A673 (cell line): ENCODE results near the gene TSPAN11. TPM values are rescaled to one million over a fixed set of nuclear protein-coding genes. Genes with fewer than 3 reads are reported as not detected.
A peak's percentile ranks its signal among the peaks of the same experiment; 100 is the strongest.

Experiments
- Bru-seq: library from RNA; stranded (reverse); fragments of 400-500 nt; gene quantifications from one replicate; lab custom pipeline; 2021; lab: Mats Ljungman, UMichigan
- BruChase-seq, 2 experiments: library from RNA; stranded (reverse); fragments of 400-500 nt; gene quantifications; one replicate each; lab custom pipeline; 2021; lab: Mats Ljungman, UMichigan
- BruUV-seq: library from RNA; stranded (reverse); fragments of 400-500 nt; replicated peaks from 2 replicates; lab custom pipeline; 2021; lab: Mats Ljungman, UMichigan
- CTCF ChIA-PET: fragments of 300-600 bp; sonication (Branson Sonifier 250); formaldehyde crosslinking; loops from one replicate; lab custom pipeline; 2022; ENCODE audit warnings: antibody characterized with exemption; lab: Charles Lee
- POLR2A ChIA-PET: fragments of 300-600 bp; sonication (Branson Sonifier 250); formaldehyde crosslinking; loops from one replicate; lab custom pipeline; 2022; ENCODE audit warnings: antibody characterized with exemption; ENCODE audit not compliant: low non-redundant PET; lab: Charles Lee
- DNase-seq: peaks from one replicate; pipeline ENCODE4 v3.0.0-alpha.2; 2015; ENCODE audit warnings: low spot score
- H3K27ac ChIP-seq: fragments of 200-600 bp; sonication (generic); 2 replicates; pipeline ENCODE4 v1.5.1; 2016; ENCODE audit warnings: mixed run types, low read depth, mild to moderate bottlenecking, mixed read lengths, antibody characterized with exemption, low read length; ENCODE audit not compliant: poor library complexity, severe bottlenecking
- H3K27me3 ChIP-seq: fragments of 200-600 bp; sonication (generic); replicated peaks from 2 replicates; pipeline ENCODE4 v1.6.1; 2017; ENCODE audit warnings: mixed run types, low read depth, mild to moderate bottlenecking, mixed read lengths, antibody characterized with exemption, low read length; ENCODE audit not compliant: insufficient read depth, poor library complexity
- H3K36me3 ChIP-seq: fragments of 200-600 bp; sonication (generic); 2 replicates; pipeline ENCODE4 v1.6.1; 2016; ENCODE audit warnings: mixed run types, mild to moderate bottlenecking, mixed read lengths, antibody characterized with exemption, low read length; ENCODE audit not compliant: insufficient read depth, poor library complexity, severe bottlenecking
- H3K4me1 ChIP-seq: fragments of 200-600 bp; sonication (generic); 2 replicates; pipeline ENCODE4 v1.6.1; 2017; ENCODE audit warnings: mixed run types, mild to moderate bottlenecking, mixed read lengths, antibody characterized with exemption, low read length; ENCODE audit not compliant: insufficient read depth, poor library complexity, severe bottlenecking
- H3K4me3 ChIP-seq: fragments of 200-600 bp; sonication (generic); 2 replicates; pipeline ENCODE4 v1.5.1; 2016; ENCODE audit warnings: low read depth, mixed run types, mild to moderate bottlenecking, mixed read lengths, low read length; ENCODE audit not compliant: poor library complexity, severe bottlenecking
- H3K9me3 ChIP-seq: fragments of 200-600 bp; sonication (generic); 2 replicates; pipeline ENCODE4 v1.6.1; 2016; ENCODE audit warnings: mixed run types, low read depth, mild to moderate bottlenecking, mixed read lengths, antibody characterized with exemption, low read length; ENCODE audit not compliant: poor library complexity, severe bottlenecking
- CTCF ChIP-seq: fragments of 300-800, 200-600 bp; sonication (generic); conservative IDR thresholded peaks from 2 replicates; pipeline ENCODE4 v1.5.1; 2017; ENCODE audit warnings: low read depth, mild to moderate bottlenecking, antibody characterized with exemption, low read length, moderate library complexity, mixed read lengths
- EZH2 ChIP-seq: fragments of 200-600 bp; sonication (generic); IDR thresholded peaks from 2 replicates; pipeline ENCODE4 v1.6.1; 2017; ENCODE audit warnings: borderline replicate concordance, low read depth, mild to moderate bottlenecking, mixed read lengths, antibody characterized with exemption, low read length; ENCODE audit not compliant: poor library complexity, severe bottlenecking
- intact Hi-C: fragments of 100-400 bp; cut with micrococcal nuclease; formaldehyde crosslinking; loops from one replicate; pipeline ENCODE4 v1.10.0; 2022; ENCODE audit not compliant: unreplicated experiment
- long read RNA-seq: library from polyadenylated mRNA; stranded (forward); transcript quantifications from one replicate; pipeline ENCODE4 v2.0.0, GENCODE V29; 2022
- total RNA-seq: library from RNA; stranded (reverse); gene quantifications from 2 replicates; pipeline ENCODE4 v1.2.3, GENCODE V29; 2021

Gene TSPAN11, protein sequence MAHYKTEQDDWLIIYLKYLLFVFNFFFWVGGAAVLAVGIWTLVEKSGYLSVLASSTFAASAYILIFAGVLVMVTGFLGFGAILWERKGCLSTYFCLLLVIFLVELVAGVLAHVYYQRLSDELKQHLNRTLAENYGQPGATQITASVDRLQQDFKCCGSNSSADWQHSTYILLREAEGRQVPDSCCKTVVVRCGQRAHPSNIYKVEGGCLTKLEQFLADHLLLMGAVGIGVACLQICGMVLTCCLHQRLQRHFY
- total RNA-seq = 20.9 and 28.0 TPM in 2 replicates
- Bru-seq, nascent RNA = percentile 65 among the genes with signal in this experiment
- BruChase-seq, experiment 1, labeled RNA remaining after a 2-hour chase = percentile 70 among the genes with signal in this experiment
- BruChase-seq, experiment 2, labeled RNA remaining after a 6-hour chase = percentile 62 among the genes with signal in this experiment
- long read RNA-seq, partial matches to known transcripts = 7 of 31 reads
- long read RNA-seq, other reads (novel, unspliced or antisense) = 23 of 31 reads

DNA sequence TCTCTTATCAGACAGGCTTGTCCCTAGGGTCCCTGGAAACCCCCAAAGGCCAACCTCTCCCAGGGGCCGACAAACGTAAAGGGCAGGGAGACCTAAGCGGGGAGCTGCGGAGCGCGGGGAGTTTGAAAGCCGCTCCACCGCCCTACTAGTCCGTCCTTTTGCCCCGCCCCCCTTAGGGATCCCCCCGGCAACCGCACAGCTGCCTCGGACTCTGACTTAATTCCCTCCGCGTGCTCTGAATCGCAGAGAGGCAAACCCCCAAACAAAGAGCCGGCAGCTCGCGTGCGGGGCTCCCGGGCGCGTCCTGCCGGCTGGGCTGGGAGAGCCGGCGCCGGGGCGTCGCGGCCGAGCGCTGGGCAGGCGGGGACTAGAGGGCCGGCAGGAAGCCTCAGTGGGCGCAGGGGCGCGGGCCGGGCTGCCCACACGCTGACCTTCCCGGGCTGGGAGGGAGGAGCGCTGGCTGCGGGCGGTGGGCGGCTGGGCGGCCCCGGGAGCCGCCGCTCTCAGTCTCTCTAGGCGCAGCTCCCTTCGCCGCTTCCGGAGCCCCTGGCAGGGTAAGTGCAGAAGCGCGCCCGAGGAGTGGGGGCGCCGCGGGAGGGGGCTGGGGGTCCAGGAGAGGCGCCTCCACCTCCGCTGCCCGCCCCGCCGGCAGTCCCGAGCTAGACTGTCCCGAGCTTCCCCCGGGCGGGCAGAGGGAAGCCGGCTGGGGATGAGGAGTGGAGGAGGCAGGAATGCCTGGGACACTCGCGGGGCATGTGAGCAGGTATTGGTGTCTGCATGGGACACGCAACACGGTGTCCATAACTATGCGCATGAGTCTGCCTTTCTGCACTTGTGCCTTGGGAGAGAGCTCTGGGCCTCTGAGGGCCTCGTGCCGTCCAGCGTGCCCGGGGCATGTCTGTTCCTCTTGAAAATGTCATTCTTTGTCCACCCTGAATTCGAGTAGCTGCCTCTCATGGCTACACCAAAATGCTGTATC lies at the start of gene TSPAN11:
Gene TSPAN11, plus strand, starts transcription at position 506 of the 979 bp plus-strand sequence. CDS start 27,244 bp downstream, outside the sequence.
- DNase-seq = peak; percentile 78
- intact Hi-C loops = no loop called here
- POLR2A ChIA-PET = no interaction called here
- Histone ChIP-seq H3K27ac (peak within 1 kb of the TSS; percentile 79), H3K4me3 (peak within 1 kb of the TSS; percentile 61), H3K36me3 (no peaks in the 10 kb centered on the region), H3K27me3 (no peaks in the 10 kb centered on the region), H3K9me3 (no peaks in the 10 kb centered on the region), H3K4me1 (peaks cover 23% of the 10 kb centered on the region)
- no TSS peak for BruUV-seq
- no peak for TF ChIP-seq CTCF
- TF ChIP-seq EZH2 = no peak
- CTCF ChIA-PET = interaction anchor here (0.6 kb wide), 2 partner anchors 496 to 1744 kb away, joined by 4 to 8 read pairs; no protein-coding TSS in a partner anchor

DNA sequence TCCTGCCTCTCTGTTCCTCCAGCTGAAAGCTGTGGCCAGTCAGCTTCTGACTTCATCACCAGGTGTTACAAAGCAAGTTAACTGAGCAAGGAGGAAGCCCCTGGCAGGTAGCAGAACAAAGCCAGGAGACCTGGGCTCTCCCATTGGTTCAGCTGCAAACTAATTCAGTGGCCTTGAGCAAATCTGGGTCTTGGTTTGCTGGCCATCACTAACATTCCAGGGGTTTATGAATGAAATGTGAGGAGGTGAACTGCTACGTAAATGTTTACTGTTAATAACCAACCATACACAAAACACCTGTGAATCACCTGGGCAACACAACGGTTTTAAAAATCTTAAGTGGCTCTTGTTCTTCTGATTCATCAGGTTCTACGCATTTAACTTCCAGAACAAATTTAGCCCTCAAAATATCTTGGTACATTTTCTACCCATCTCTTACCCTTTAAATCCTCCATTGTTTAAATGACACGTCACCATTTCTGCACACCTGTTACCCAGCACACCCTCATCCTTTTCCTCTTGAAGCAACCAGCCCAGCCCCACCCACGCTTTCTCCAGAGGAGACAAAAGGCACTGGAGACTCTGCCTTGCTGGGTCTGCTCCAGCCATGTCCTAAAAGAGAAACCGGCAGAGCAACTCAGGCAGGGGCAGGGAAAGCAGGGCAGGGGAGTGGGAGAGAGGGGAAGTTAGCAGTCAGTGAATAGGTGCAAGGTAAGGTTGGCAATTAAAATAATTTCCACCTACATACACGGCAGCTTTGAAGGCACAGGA lies 49.3 kb upstream of the TSPAN11 start:
- TF ChIP-seq CTCF = no peak
- no peak for TF ChIP-seq EZH2
- Histone ChIP-seq H3K9me3 (no peaks in the 10 kb centered on the region), H3K27me3 (no peaks in the 10 kb centered on the region), H3K4me3 (no peak overlapping the region), H3K36me3 (no peaks in the 10 kb centered on the region), H3K27ac (no peak overlapping the region), H3K4me1 (no peaks in the 10 kb centered on the region)
- ChIA-PET CTCF (no interaction called here), POLR2A (no interaction called here)
- intact Hi-C loops = no loop called here
- no TSS peak for BruUV-seq
- no peak for DNase-seq
